ENCODE measurements around the gene FBXW12. TPM values are rescaled to one million over a fixed set of nuclear protein-coding genes. Genes with fewer than 3 reads are reported as not detected.

The FBXW12 gene
- polyA plus RNA-seq, 6 donors from 2014 or later = not detected

DNA sequence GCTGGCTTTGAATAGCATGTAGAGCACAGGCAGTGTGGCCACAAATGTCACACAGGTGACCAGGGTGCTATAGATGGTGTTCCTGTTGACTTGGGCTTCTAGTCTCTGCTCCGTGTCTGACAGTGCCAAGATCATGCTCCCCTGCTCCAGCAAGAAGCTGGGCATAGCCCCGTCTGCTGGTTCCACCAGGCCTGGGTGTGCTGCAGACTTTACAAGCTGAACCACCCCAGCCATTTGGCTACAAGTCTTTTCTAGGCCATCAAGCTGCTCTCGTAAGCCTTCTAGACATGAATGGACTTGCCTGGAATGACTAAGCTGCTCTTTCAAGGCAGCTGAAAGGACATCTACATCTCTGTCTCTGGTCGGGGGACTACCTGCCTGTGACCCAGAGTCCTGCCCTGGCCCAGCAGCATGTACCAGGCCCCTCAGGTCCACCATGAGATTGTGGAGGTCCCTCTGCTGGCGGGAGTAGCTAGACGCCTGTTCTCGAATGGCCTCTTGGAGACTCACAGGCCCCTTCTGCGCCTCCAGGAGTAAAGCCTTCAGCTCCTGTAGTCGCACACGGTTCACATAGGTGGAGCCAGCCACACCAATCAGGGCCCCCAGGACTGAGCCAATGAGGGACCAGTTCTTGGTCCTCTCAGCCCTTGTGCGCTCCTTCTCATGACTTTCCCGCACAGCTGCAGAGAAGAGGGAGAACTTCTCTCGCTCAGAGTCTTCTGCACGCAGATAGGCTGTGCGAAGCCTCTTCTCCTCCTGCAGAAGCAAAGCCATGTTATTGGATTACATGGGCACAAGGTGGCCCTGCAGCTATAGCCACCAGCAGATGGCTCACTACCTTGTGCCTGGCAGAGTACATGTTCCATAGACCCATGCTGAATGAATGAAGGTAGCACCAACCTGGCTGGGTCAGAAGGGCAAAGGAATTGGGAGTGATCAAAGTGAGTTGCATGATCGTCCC, 60.7 kb downstream of the FBXW12 start:
- peaks cover 4 to 14% (median 14%) of the 10 kb centered on the region in 3 donors for H3K27me3 Mint-ChIP-seq
- DNase-seq (no peak), ATAC-seq (ENCODE audit: low read depth in 2 of 2) (no peak)
- H3K27ac Mint-ChIP-seq = no peak overlapping the region
- no peak overlapping the region for H3K4me3 Mint-ChIP-seq
- H3K4me1 Mint-ChIP-seq = peaks cover 13 to 24% (median 15%) of the 10 kb centered on the region in 3 donors
- no peaks in the 10 kb centered on the region for H3K9me3 Mint-ChIP-seq
- no peaks in the 10 kb centered on the region for H3K36me3 Mint-ChIP-seq

DNA sequence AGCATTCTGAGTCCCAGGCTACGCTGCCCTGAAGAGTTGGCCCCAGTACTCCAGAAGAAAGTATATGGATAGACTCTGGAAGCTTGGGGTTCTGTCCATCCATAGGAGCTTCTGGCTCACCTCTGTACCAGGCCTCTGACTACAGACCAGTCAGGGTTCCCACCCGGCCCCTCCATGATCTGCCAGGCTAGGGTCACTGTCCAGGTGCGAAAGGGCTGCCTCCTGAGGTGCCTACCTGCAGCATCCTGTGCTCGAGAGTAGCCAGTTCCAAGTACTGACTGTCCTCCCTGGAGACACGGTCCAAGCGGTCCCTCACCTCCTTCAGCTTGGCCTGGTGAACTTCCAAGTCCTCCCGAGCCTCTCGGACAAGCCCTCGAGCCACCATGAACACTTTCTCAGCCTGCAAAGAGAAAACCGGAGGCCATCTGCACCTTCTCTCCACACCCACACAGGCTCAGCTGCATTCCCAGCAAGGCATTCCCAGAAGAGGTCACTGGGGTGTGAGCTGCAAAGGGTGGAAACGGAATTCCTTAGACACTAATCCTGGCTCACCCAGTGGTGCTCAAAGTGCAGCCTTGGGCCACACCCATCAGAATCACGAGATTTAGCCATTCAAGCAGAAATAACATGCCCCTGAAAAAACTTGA, 61.6 kb downstream of the FBXW12 start:
- peaks cover 0 to 6% (median 5%) of the 10 kb centered on the region in 3 donors for H3K27me3 Mint-ChIP-seq
- peaks cover 21 to 33% (median 24%) of the 10 kb centered on the region in 3 donors for H3K4me1 Mint-ChIP-seq
- H3K9me3 Mint-ChIP-seq = no peaks in the 10 kb centered on the region
- DNase-seq (no peak), ATAC-seq (ENCODE audit: low read depth in 2 of 2) (no peak)
- no peaks in the 10 kb centered on the region for H3K36me3 Mint-ChIP-seq
- H3K4me3 Mint-ChIP-seq = no peak overlapping the region
- no peak overlapping the region for H3K27ac Mint-ChIP-seq

DNA sequence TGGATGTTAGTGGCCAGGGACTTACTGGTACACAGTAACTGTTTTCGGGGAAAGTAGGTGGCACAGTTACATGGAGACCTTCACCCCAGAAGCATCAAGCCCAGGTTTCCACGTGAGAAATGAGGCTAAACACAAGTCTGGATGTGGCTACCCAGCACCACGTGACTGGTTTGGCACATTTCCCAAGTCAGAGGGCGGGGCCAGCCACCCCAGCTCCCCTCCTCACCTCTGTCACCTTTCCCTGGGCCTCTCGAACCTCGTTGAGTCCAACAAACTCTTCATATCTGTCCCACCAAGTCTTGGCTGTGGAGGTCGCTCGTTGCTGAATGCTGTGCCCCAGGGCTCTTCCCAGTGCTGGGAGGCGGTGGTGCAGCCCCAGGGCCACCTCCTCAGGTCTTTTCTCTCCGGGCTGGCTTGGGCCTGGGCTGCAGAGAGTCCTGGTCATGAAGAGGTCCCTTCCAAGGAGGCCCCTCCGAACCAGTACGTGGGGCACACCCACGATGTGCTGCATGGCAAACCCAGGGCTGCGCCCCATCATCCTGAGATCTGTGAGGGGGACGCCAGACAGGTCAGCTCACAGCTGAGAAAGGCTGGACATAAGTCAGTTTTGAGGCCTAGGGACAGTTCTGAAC, 62.7 kb downstream of the FBXW12 start:
- Mint-ChIP-seq H3K9me3 (no peaks in the 10 kb centered on the region), H3K4me3 (no peak overlapping the region), H3K4me1 (peaks cover 30 to 41% (median 33%) of the 10 kb centered on the region in 3 donors), H3K36me3 (no peaks in the 10 kb centered on the region), H3K27me3 (peaks cover 0 to 6% (median 5%) of the 10 kb centered on the region in 3 donors), H3K27ac (peak overlapping the region in 1 of 6 donors; percentile 29)
- DNase-seq (no peak), ATAC-seq (ENCODE audit: low read depth in 2 of 2) (no peak)

DNA sequence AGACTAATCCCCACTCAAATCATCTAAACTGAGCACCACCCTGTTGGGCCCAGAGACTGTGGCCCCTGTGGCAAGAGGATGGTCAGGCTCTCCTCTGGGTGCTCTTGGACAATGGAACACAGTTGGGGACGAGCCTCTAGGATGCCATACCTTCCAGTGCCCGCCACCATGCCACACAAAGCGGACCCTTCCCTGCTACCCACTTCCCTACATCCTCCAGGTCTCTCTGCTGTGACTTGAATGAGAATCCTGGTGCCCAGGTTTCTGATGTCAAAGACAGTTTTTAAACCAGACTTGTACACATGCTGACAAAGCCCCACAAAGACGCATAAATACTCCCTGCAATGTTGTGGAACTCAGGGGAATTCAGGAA, 63.2 kb downstream of the FBXW12 start:
- no peak overlapping the region for H3K4me3 Mint-ChIP-seq
- H3K9me3 Mint-ChIP-seq = no peaks in the 10 kb centered on the region
- peaks cover 31 to 41% (median 34%) of the 10 kb centered on the region in 3 donors for H3K4me1 Mint-ChIP-seq
- no peak overlapping the region for H3K27ac Mint-ChIP-seq
- ATAC-seq (ENCODE audit: low read depth in 2 of 2) = no peak
- no peak for DNase-seq
- H3K36me3 Mint-ChIP-seq = no peaks in the 10 kb centered on the region
- H3K27me3 Mint-ChIP-seq = peaks cover 0 to 6% (median under 1%) of the 10 kb centered on the region in 3 donors

DNA sequence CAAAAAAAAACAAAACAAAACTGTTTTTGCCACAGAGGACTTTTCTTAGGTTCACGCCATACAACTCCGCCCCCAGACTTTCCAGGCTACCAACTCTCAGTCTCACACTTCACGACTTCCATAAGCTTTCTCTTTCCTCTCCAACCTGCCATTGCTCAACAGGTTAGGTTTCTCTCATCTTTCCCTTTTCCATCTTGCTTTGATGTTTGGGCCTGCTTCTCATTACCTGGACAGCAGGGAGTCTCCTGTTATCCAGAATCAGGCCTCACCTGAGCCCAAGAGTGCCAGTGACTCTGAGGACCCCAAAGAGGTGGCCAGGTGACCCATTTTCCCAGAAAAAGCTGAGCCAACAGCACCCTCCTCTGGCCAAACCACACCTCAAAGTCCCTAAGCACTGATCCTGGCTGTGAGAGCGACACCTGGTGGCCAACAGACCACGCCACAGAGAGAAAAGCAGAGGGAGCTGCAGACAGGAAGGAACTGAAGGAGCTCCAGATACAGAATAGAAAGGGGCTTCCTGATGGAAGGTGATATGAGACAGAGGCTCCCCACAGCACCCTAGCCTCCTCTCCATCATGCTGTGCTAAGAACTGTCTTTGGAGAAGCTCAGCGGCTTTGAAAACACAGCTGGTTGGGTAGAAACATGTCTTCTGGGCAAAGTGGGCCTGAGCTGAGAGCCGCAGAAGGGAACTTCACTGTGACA, 63.9 kb downstream of the FBXW12 start:
- H3K27me3 Mint-ChIP-seq = peaks cover 0 to 1% (median 0%) of the 10 kb centered on the region in 3 donors
- no peak overlapping the region for H3K27ac Mint-ChIP-seq
- ATAC-seq (ENCODE audit: low read depth in 2 of 2) (peak; percentile 12 to 30), DNase-seq (peak; percentile 79)
- no peak overlapping the region for H3K4me3 Mint-ChIP-seq
- no peaks in the 10 kb centered on the region for H3K9me3 Mint-ChIP-seq
- peaks cover 27 to 40% (median 35%) of the 10 kb centered on the region in 3 donors for H3K4me1 Mint-ChIP-seq
- H3K36me3 Mint-ChIP-seq = no peaks in the 10 kb centered on the region

DNA sequence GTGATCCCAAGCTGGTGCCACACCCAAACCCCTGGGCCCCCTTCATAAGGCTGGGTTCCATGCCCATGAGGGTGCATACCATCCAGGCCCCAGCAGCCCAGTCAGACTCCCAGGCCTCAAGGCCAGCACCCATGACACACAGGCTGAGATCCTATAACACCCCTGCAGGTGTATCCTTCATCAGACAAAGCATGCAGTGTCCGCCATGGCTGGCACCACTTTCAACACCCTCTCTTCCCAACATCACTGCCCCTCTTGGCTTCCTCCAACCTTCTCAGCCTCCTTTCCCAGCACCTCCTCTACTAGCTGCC, 64.4 kb downstream of the FBXW12 start:
- H3K9me3 Mint-ChIP-seq = no peaks in the 10 kb centered on the region
- ATAC-seq (ENCODE audit: low read depth in 2 of 2) (no peak), DNase-seq (no peak)
- H3K27me3 Mint-ChIP-seq = no peaks in the 10 kb centered on the region
- H3K4me3 Mint-ChIP-seq = no peak overlapping the region
- H3K36me3 Mint-ChIP-seq = no peaks in the 10 kb centered on the region
- no peak overlapping the region for H3K27ac Mint-ChIP-seq
- H3K4me1 Mint-ChIP-seq = peaks cover 27 to 39% (median 38%) of the 10 kb centered on the region in 3 donors

DNA sequence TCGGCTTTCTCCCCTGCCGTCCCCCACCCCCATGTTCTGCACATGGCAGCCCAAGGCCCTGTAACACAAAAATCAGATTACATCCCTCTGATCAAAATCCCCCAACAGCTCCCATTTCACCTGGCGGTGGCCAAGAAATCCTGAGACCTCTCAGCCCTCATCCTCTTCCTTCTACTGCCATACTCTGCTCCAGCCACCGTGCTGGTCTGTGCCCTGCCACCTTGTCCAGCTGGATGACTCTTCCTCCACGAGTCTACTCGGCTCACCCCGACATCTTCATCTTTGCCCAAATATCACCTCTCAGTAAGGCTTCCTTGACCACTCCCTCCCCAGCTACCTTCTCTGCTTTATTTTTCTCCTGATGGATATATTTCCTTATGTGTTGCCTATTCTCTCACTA, 64.8 kb downstream of the FBXW12 start:
- DNase-seq = no peak
- H3K27ac Mint-ChIP-seq = no peak overlapping the region
- no peaks in the 10 kb centered on the region for H3K36me3 Mint-ChIP-seq
- H3K27me3 Mint-ChIP-seq = no peaks in the 10 kb centered on the region
- H3K4me3 Mint-ChIP-seq = no peak overlapping the region
- H3K9me3 Mint-ChIP-seq = no peaks in the 10 kb centered on the region
- H3K4me1 Mint-ChIP-seq = peaks cover 30 to 43% (median 39%) of the 10 kb centered on the region in 3 donors
- ATAC-seq (ENCODE audit: low read depth in 2 of 2) = no peak

DNA sequence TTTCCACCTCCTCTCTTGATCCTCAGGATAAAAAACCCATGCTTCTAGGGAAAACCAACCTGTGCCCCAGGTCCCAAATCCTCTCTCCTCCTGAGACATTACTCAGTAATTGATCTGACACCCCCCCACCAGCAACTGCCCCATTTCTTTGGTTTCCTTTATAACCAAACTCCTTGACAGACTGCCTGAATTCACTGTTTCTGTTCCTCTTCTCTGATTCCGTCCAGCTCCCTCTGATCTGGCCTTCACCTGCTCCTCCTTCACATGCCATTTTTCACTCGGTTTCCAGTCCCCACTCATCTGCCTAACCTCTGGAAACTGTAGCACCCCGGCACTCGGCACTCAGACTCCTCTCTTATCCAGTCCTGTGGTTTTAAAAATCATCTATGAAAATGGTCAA, 65.8 kb downstream of the FBXW12 start:
- Mint-ChIP-seq H3K4me3 (peak overlapping the region in 2 of 8 donors; percentile 43 to 91), H3K27ac (peak overlapping the region in 5 of 6 donors; percentile 2 to 93 (median 68)), H3K9me3 (no peaks in the 10 kb centered on the region), H3K36me3 (no peaks in the 10 kb centered on the region), H3K27me3 (no peaks in the 10 kb centered on the region), H3K4me1 (peaks cover 30 to 47% (median 41%) of the 10 kb centered on the region in 3 donors)
- ATAC-seq (ENCODE audit: low read depth in 2 of 2) (no peak), DNase-seq (no peak)

DNA sequence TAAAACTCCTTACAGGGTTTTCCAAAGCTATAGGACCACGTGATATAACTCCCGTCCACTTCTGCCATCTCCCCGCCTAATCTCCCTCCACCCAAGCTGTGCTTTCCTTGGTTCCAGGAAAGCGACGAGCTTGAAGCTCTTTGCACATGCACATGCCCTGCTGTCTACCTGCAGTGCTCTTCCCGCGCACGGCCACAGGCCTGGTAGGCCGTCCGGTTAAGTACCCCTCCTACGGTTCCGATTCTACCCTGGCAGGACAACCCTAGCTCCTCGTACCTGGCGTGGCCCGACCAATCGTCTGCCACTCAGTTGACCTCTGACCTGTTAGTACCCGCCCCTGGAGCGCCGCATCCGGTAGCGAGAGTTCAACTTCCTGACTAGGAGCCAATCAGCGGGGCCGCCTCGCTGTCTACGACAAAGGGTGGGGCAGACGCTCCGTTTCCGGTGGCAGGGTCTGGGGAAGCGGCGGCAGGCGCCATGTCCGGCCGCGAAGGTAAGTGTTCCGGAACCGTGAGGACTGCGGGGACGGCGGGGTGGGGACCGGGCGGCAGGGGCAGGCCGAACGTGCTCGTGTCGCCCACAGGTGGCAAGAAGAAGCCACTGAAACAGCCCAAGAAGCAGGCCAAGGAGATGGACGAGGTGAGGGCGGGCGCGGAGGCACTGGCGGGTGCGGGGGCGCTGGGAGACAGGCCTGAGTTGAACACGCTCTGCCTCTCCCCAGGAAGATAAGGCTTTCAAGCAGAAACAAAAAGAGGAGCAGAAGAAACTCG, 68.0 kb downstream of the FBXW12 start, which contains the start of the genes CCDC51 and TMA7:
CCDC51 (minus strand) TSS at position 300 of the 770 bp plus-strand sequence. CDS start 4,991 bp downstream, outside the sequence.
TMA7 (plus strand) TSS at position 438 of the 770 bp plus-strand sequence; CDS start at position 478, 40 bp downstream.
- Mint-ChIP-seq H3K27me3 (no peaks in the 10 kb centered on the region), H3K4me3 (peak within 1 kb of the TSS; percentile 89 to 100 (median 96)), H3K27ac (peak within 1 kb of the TSS in 5 of 6 donors; percentile 91 to 100 (median 99)), H3K36me3 (no peaks in the 10 kb centered on the region), H3K4me1 (peaks cover 30 to 47% (median 41%) of the 10 kb centered on the region in 3 donors), H3K9me3 (no peaks in the 10 kb centered on the region)
- ATAC-seq (ENCODE audit: low read depth in 2 of 2) = peak; percentile 92
- DNase-seq = peak; percentile 99

DNA sequence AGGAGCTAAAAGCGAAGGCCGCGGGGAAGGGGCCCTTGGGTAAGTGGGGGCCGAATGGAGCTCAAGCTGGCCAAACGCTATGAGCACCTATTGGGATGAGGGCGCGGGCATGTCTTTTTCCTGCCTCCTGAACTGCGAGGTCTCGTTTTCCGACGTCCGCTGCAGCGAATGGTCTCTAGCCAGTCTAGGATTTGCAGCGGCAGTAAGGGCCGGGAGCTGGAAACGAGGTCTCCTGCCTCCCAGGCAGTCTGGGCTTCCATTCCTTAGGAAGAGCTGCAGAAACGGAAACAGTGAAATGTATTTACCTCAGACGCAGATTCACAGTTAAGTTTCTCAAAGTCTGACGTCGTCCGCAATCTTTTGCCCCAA, 68.6 kb downstream of the FBXW12 start:
- H3K9me3 Mint-ChIP-seq = no peaks in the 10 kb centered on the region
- H3K4me1 Mint-ChIP-seq = peaks cover 31 to 51% (median 41%) of the 10 kb centered on the region in 3 donors
- peak overlapping the region; percentile 89 to 100 (median 96) for H3K4me3 Mint-ChIP-seq
- peak overlapping the region in 5 of 6 donors; percentile 91 to 100 (median 99) for H3K27ac Mint-ChIP-seq
- DNase-seq (peak; percentile 12), ATAC-seq (ENCODE audit: low read depth in 2 of 2) (no peak)
- H3K27me3 Mint-ChIP-seq = no peaks in the 10 kb centered on the region
- H3K36me3 Mint-ChIP-seq = no peaks in the 10 kb centered on the region

DNA sequence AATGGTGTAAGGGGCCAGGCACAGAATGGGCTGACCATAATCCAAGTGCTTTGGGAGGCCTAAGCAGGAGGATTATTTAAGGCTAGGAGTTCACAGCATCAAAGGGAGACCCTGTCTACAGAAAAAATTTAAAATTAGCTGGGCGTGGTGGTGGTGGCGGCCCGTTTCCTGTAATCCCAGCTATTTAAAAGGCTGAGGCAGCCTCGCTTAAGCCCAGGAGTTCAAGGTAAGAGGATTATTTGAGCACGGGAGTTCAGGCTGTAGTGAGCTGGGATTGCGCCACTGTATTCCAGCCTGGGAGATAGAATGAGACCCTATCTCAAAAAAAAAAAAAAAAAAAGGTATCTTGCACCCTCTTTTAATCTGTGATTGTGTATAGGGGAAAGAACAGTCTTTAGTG, 69.9 kb downstream of the FBXW12 start:
- peaks cover 42 to 61% (median 50%) of the 10 kb centered on the region in 3 donors for H3K4me1 Mint-ChIP-seq
- H3K27me3 Mint-ChIP-seq = no peaks in the 10 kb centered on the region
- DNase-seq (no peak), ATAC-seq (ENCODE audit: low read depth in 2 of 2) (no peak)
- H3K9me3 Mint-ChIP-seq = no peaks in the 10 kb centered on the region
- H3K4me3 Mint-ChIP-seq = peak overlapping the region in 7 of 8 donors; percentile 62 to 100 (median 96)
- peak overlapping the region in 5 of 6 donors; percentile 33 to 99 (median 82) for H3K27ac Mint-ChIP-seq
- H3K36me3 Mint-ChIP-seq = no peaks in the 10 kb centered on the region
